HepG2 (cell line): ENCODE measurements around the gene UBC. TPM values are rescaled to one million over a fixed set of nuclear protein-coding genes. Genes with fewer than 3 reads are reported as not detected.
A peak's percentile ranks its signal among the peaks of the same experiment; 100 is the strongest.

Experiments used
- ARNT2 ChIP-seq: sonication (generic); formaldehyde crosslinking; IDR thresholded peaks from 2 replicates; pipeline ENCODE4 v1.8.0; 2022; ENCODE audit warnings: mild to moderate bottlenecking, low read depth, missing genetic modification reagents, moderate library complexity
- DMAP1 ChIP-seq: IDR thresholded peaks from 2 replicates; pipeline ENCODE4 v1.6.1; 2016
- HNRNPK ChIP-seq: fragments of 200-400 bp; formaldehyde crosslinking; IDR thresholded peaks from 2 replicates; pipeline ENCODE4 v1.6.1; 2018; ENCODE audit warnings: low read length, low read depth, moderate library complexity, mild to moderate bottlenecking; ENCODE audit not compliant: poor library complexity, severe bottlenecking
- LCORL ChIP-seq, 2 experiments: fragments of 450-650 bp in 1 of 2; sonication (generic) in 1 of 2; formaldehyde crosslinking in 1 of 2; IDR thresholded peaks; 2 replicates each; pipeline versions ENCODE4 v1.5.0 to v1.6.1; 2017 to 2020; ENCODE audit warnings: antibody characterized with exemption in 1 of 2, missing genetic modification reagents in 1 of 2
- THAP11 ChIP-seq: IDR thresholded peaks from 2 replicates; pipeline ENCODE4 v1.6.1; 2016; ENCODE audit warnings: missing biosample characterization, missing genetic modification reagents
- ZNF136 ChIP-seq: sonication (generic); formaldehyde crosslinking; IDR thresholded peaks from 2 replicates; pipeline ENCODE4 v1.8.1; 2022; ENCODE audit warnings: low read depth, mild to moderate bottlenecking, moderate library complexity, missing genetic modification reagents
- ZNF263 ChIP-seq: sonication (generic); formaldehyde crosslinking; IDR thresholded peaks from 2 replicates; pipeline ENCODE4 v1.4.0; 2020; ENCODE audit warnings: missing genetic modification reagents
- ZNF552 ChIP-seq: sonication (generic); formaldehyde crosslinking; IDR thresholded peaks from 2 replicates; pipeline ENCODE4 v1.9.0; 2022; ENCODE audit warnings: missing genetic modification reagents, mild to moderate bottlenecking, borderline replicate concordance
- ZNF788 ChIP-seq: sonication (generic); formaldehyde crosslinking; IDR thresholded peaks from 2 replicates; pipeline ENCODE4 v1.5.0; 2020; ENCODE audit warnings: mild to moderate bottlenecking, missing genetic modification reagents, borderline replicate concordance
- ZNF839 ChIP-seq: sonication (generic); formaldehyde crosslinking; IDR thresholded peaks from 2 replicates; pipeline ENCODE4 v1.4.0; 2020; ENCODE audit warnings: missing genetic modification reagents, mild to moderate bottlenecking, borderline replicate concordance
- polyA plus RNA-seq, 8 experiments: library from polyadenylated mRNA; depleted of rRNA in 3 of 8; stranded (reverse) in 7 of 8; unstranded in 1 of 8; fragments of >200 nt; fragmentation: Illumina TruSeq in 4 of 8; extraction: Trizol in 4 of 8; gene quantifications; 2 replicates each; pipeline versions ENCODE4 v1.2.1 to v1.2.3, GENCODE V29; 2011 to 2016; ENCODE audit warnings: low read depth in 4 of 8, missing spikeins in 1 of 8, mixed read lengths in 1 of 8; ENCODE audit not compliant: insufficient read depth in 1 of 8
- total RNA-seq, 5 experiments: library from RNA; depleted of rRNA; stranded (reverse); fragments of >200 nt; fragmentation: Illumina TruSeq; extraction: Trizol; gene quantifications; 2 replicates each; pipeline ENCODE4 v1.2.3, GENCODE V29; 2016; ENCODE audit warnings: low read depth in 1 of 5
- TF ChIP-seq, protein P1 (sequence below), 2 experiments: sonication (generic) in 1 of 2; formaldehyde crosslinking in 1 of 2; IDR thresholded peaks; 2 replicates each; pipeline versions ENCODE4 v1.4.0 to v1.6.1; 2018 to 2020; ENCODE audit warnings: missing genetic modification reagents in 2 of 2, borderline replicate concordance in 1 of 2, low read depth in 1 of 2, mild to moderate bottlenecking in 1 of 2, missing biosample characterization in 1 of 2
- TF ChIP-seq, protein P2 (sequence below): sonication (generic); formaldehyde crosslinking; IDR thresholded peaks from 2 replicates; pipeline ENCODE4 v1.5.0; 2020; ENCODE audit warnings: mild to moderate bottlenecking, missing genetic modification reagents
- TF ChIP-seq, protein P3 (sequence below): sonication (generic); formaldehyde crosslinking; IDR thresholded peaks from 2 replicates; pipeline ENCODE4 v1.5.1; 2020; ENCODE audit warnings: missing genetic modification reagents, mild to moderate bottlenecking, borderline replicate concordance

UBC gene
- total and polyA plus RNA-seq, 2 of the 13 experiments (the other 11 are each of a cell fraction or from before 2014, with no cell fraction given), result 805 to 1,432 TPM

DNA sequence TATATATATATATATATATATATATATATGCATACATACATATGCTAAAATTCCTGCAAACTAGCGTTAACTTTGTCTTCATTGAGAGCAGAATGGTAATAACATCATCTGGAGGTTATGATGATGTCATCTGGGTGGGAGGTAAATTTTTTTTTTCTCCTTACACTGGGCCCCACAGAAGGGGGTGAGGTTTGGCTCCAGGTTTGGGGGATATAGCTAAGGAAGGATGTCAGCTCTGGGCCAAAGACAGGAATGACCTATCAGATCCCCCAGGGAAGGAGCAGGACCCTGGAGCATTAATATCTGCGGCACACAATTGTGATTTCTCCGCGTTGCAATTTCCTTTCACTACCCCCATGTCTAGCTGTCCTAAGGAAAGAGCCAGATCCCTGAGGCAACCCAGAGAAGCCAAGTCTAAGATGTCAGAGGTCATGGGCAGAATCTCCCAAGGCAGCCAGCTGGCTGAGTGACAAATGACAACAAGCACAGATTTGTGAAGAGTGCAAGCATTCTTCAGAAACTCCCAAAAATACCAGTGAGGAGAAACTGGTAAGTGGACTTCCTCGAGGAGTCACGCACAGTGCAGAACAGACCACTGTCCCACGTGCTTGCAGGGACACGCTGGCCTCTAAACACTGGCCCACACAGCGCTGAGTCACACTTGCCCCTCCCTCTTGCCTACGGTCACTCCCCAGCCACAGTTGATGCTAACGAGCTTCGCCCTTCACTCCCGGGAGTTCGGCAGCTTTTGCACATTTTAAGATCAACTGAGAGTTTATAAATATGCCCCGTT is 9.9 kb downstream of the UBC start (continued):
- TF ChIP-seq ZNF788, result peak; percentile 59; the same call in 1 of the 2 replicates
- peak; percentile 77 for TF ChIP-seq ARNT2 (CRISPR knock-in tag)
- peak; percentile 51; the same call in 1 of the 2 replicates for TF ChIP-seq ZNF263 (CRISPR knock-in tag)
- TF ChIP-seq, protein P1, sequence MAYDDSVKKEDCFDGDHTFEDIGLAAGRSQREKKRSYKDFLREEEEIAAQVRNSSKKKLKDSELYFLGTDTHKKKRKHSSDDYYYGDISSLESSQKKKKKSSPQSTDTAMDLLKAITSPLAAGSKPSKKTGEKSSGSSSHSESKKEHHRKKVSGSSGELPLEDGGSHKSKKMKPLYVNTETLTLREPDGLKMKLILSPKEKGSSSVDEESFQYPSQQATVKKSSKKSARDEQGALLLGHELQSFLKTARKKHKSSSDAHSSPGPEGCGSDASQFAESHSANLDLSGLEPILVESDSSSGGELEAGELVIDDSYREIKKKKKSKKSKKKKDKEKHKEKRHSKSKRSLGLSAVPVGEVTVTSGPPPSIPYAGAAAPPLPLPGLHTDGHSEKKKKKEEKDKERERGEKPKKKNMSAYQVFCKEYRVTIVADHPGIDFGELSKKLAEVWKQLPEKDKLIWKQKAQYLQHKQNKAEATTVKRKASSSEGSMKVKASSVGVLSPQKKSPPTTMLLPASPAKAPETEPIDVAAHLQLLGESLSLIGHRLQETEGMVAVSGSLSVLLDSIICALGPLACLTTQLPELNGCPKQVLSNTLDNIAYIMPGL (CRISPR knock-in tag; IDR thresholded peaks at IDR 0.05; ENCODE audit: borderline replicate concordance in 1 of 2, low read depth in 1 of 2), result peak in 1 of 2 experiments; percentile 48; a peak in 1 of 4 replicates
- TF ChIP-seq HNRNPK, result no peak
- TF ChIP-seq ZNF839 (CRISPR knock-in tag), result no peak
- TF ChIP-seq LCORL (IDR thresholded peaks at IDR 0.05), result no peak
- peak; percentile 51; the same call in 1 of the 2 replicates for TF ChIP-seq LCORL (CRISPR knock-in tag; IDR thresholded peaks at IDR 0.05)
- TF ChIP-seq ZNF552 (CRISPR knock-in tag), result no peak
- TF ChIP-seq THAP11 (CRISPR knock-in tag), result peak; percentile 67
- peak; percentile 69; the same call in 1 of the 2 replicates for TF ChIP-seq DMAP1 (CRISPR knock-in tag)
- TF ChIP-seq, protein P2, sequence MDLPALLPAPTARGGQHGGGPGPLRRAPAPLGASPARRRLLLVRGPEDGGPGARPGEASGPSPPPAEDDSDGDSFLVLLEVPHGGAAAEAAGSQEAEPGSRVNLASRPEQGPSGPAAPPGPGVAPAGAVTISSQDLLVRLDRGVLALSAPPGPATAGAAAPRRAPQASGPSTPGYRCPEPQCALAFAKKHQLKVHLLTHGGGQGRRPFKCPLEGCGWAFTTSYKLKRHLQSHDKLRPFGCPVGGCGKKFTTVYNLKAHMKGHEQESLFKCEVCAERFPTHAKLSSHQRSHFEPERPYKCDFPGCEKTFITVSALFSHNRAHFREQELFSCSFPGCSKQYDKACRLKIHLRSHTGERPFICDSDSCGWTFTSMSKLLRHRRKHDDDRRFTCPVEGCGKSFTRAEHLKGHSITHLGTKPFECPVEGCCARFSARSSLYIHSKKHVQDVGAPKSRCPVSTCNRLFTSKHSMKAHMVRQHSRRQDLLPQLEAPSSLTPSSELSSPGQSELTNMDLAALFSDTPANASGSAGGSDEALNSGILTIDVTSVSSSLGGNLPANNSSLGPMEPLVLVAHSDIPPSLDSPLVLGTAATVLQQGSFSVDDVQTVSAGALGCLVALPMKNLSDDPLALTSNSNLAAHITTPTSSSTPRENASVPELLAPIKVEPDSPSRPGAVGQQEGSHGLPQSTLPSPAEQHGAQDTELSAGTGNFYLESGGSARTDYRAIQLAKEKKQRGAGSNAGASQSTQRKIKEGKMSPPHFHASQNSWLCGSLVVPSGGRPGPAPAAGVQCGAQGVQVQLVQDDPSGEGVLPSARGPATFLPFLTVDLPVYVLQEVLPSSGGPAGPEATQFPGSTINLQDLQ (CRISPR knock-in tag), result no peak
- no peak for TF ChIP-seq ZNF136 (CRISPR knock-in tag)
- TF ChIP-seq, protein P3, sequence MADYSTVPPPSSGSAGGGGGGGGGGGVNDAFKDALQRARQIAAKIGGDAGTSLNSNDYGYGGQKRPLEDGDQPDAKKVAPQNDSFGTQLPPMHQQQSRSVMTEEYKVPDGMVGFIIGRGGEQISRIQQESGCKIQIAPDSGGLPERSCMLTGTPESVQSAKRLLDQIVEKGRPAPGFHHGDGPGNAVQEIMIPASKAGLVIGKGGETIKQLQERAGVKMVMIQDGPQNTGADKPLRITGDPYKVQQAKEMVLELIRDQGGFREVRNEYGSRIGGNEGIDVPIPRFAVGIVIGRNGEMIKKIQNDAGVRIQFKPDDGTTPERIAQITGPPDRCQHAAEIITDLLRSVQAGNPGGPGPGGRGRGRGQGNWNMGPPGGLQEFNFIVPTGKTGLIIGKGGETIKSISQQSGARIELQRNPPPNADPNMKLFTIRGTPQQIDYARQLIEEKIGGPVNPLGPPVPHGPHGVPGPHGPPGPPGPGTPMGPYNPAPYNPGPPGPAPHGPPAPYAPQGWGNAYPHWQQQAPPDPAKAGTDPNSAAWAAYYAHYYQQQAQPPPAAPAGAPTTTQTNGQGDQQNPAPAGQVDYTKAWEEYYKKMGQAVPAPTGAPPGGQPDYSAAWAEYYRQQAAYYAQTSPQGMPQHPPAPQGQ (CRISPR knock-in tag), result no peak
